ENCODE data around the gene ADORA3.
A peak's percentile ranks its signal among the peaks of the same experiment; 100 is the strongest.

Gene ADORA3

DNA sequence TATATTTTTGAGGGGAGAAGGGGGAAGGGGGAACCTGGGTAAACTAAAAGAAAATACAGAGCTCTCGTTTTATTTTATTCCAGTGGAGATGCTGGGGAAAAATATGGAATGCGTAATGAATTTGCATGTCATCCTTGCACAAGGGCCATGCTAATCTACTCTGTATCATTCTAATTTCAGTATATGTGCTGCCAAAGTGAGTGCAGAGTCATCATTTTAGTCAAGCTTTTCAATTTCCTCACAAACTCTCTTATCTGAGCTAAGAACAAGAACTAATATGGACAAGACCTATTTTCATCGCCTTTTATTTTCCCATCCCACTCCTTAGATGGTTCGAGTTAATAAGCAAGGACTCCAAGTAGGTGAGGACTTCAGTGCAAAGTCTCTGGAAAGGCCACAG is 13.2 kb downstream of the ADORA3 start:
- no peak overlapping the region for H3K9ac ChIP-seq (ENCODE audit: low read depth in 1 of 2, low read length in 2 of 2)
- no peak overlapping the region for H3K4me3 ChIP-seq (ENCODE audit: low read depth in 1 of 2, low read length in 2 of 2)
- H3K27ac ChIP-seq (ENCODE audit: low read depth, low read length) = no peak overlapping the region
- H3K4me1 ChIP-seq (ENCODE audit: control insufficient read depth in 1 of 2, insufficient read depth in 2 of 2, low read length in 2 of 2) = no peaks in the 10 kb centered on the region
- H3K36me3 ChIP-seq (ENCODE audit: control insufficient read depth in 1 of 2, insufficient read depth in 2 of 2, low read length in 2 of 2) = no peaks in the 10 kb centered on the region
- no peaks in the 10 kb centered on the region for H3K9me3 ChIP-seq (ENCODE audit: control insufficient read depth in 1 of 2, low read length in 2 of 2)
- H3K27me3 ChIP-seq (ENCODE audit: control insufficient read depth in 1 of 2, insufficient read depth in 2 of 2, low read length in 2 of 2) = no peaks in the 10 kb centered on the region

DNA sequence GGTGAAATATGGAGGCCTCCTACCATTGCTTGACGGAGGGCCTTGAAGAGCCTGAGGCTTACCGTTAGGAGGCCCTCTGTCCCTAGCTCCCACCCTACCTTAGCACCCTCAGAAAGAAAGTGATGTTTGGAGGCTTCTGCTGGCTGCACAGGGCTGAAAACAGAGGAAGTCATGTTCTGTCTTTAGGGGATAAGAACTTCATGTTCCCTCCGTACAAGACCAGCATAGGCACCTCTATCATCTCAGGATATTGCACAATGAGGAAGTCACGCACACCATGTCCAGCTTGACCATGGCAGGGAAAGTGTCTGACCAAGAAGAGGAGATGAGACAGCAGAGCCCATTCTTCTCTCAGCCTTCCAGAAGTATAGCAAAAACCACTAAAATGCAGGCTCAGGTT is 13.8 kb downstream of the ADORA3 start:
- H3K4me3 ChIP-seq (ENCODE audit: low read depth in 1 of 2, low read length in 2 of 2) = no peak overlapping the region
- no peaks in the 10 kb centered on the region for H3K4me1 ChIP-seq (ENCODE audit: control insufficient read depth in 1 of 2, insufficient read depth in 2 of 2, low read length in 2 of 2)
- no peaks in the 10 kb centered on the region for H3K36me3 ChIP-seq (ENCODE audit: control insufficient read depth in 1 of 2, insufficient read depth in 2 of 2, low read length in 2 of 2)
- no peak overlapping the region for H3K9ac ChIP-seq (ENCODE audit: low read depth in 1 of 2, low read length in 2 of 2)
- no peaks in the 10 kb centered on the region for H3K27me3 ChIP-seq (ENCODE audit: control insufficient read depth in 1 of 2, insufficient read depth in 2 of 2, low read length in 2 of 2)
- H3K9me3 ChIP-seq (ENCODE audit: control insufficient read depth in 1 of 2, low read length in 2 of 2) = no peaks in the 10 kb centered on the region
- peak overlapping the region; percentile 34 for H3K27ac ChIP-seq (ENCODE audit: low read depth, low read length)

DNA sequence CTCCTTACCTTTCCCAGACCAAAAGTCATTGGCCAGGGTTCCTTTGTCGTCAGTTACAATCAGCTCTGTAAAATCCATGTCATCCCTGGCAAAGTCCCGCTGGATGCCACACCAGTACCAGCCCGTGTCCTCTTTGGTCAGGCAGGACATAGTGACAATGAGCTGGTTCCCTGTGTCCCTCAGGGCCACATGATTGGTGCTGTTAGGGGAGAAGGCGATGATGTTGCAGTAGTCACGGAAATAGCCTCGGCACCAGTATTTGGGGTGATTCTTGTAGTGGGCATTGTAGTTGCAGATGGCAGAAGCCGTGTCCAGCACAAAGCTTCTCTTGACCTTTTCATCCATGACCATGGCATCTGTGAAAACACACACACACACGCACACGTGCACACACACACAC is 14.8 kb downstream of the ADORA3 start:
- no peak overlapping the region for H3K27ac ChIP-seq (ENCODE audit: low read depth, low read length)

DNA sequence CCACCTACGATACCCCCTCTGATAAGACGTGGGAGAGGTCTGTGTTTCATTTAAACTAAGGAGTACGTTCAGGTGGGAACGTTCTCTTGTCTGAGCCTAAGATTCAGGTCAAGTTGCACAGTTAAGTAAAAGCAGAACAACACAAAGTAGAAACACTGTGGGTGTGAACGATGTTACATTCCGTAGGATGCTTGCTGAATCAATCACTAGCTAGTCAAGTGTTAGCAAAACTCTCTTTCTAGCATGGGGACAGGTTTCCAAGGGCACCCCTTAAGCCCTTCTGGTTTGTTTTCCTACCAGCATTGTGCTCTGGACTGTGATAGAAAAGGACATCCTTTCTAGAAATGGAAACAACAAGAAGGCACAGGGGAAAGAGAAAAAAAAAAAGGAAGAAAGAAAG is 16.3 kb downstream of the ADORA3 start:
- Histone ChIP-seq H3K27ac (ENCODE audit: low read depth, low read length) (no peak overlapping the region), H3K4me3 (ENCODE audit: low read depth in 1 of 2, low read length in 2 of 2) (no peak overlapping the region), H3K4me1 (ENCODE audit: control insufficient read depth in 1 of 2, insufficient read depth in 2 of 2, low read length in 2 of 2) (no peaks in the 10 kb centered on the region), H3K27me3 (ENCODE audit: control insufficient read depth in 1 of 2, insufficient read depth in 2 of 2, low read length in 2 of 2) (no peaks in the 10 kb centered on the region), H3K36me3 (ENCODE audit: control insufficient read depth in 1 of 2, insufficient read depth in 2 of 2, low read length in 2 of 2) (no peaks in the 10 kb centered on the region), H3K9me3 (ENCODE audit: control insufficient read depth in 1 of 2, low read length in 2 of 2) (no peaks in the 10 kb centered on the region), H3K9ac (ENCODE audit: low read depth in 1 of 2, low read length in 2 of 2) (no peak overlapping the region)

More for the DNA sequence above, 14.8 kb downstream of the ADORA3 start:
- no peaks in the 10 kb centered on the region for H3K9me3 ChIP-seq (ENCODE audit: control insufficient read depth in 1 of 2, low read length in 2 of 2)
- no peaks in the 10 kb centered on the region for H3K27me3 ChIP-seq (ENCODE audit: control insufficient read depth in 1 of 2, insufficient read depth in 2 of 2, low read length in 2 of 2)
- peak overlapping the region in 1 of 2 donors; percentile 16 for H3K9ac ChIP-seq (ENCODE audit: low read depth in 1 of 2, low read length in 2 of 2)
- H3K4me3 ChIP-seq (ENCODE audit: low read depth in 1 of 2, low read length in 2 of 2) = no peak overlapping the region
- no peaks in the 10 kb centered on the region for H3K4me1 ChIP-seq (ENCODE audit: control insufficient read depth in 1 of 2, insufficient read depth in 2 of 2, low read length in 2 of 2)
- no peaks in the 10 kb centered on the region for H3K36me3 ChIP-seq (ENCODE audit: control insufficient read depth in 1 of 2, insufficient read depth in 2 of 2, low read length in 2 of 2)

DNA sequence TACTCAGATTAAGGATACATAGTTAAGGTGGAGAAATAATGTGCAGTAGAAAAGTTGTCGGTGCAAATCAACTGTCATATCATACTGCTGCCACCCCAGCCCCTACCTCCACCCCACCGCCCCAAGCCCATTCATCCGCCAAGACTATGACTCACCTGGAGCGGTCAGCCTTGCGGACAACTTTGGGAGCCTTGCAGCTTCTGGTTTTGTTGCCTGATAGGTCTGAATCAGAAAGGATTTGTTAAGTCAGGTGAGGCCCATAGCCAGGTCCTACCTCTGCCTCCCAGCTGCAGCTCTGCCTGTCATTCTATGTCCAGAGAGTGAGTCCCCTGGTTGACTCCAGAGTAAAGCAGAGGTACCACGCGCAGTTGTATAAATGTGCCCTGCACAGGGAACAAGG is 17.0 kb downstream of the ADORA3 start:
- no peak overlapping the region for H3K27ac ChIP-seq (ENCODE audit: low read depth, low read length)
- H3K27me3 ChIP-seq (ENCODE audit: control insufficient read depth in 1 of 2, insufficient read depth in 2 of 2, low read length in 2 of 2) = no peaks in the 10 kb centered on the region
- H3K9ac ChIP-seq (ENCODE audit: low read depth in 1 of 2, low read length in 2 of 2) = no peak overlapping the region
- no peaks in the 10 kb centered on the region for H3K9me3 ChIP-seq (ENCODE audit: control insufficient read depth in 1 of 2, low read length in 2 of 2)
- H3K36me3 ChIP-seq (ENCODE audit: control insufficient read depth in 1 of 2, insufficient read depth in 2 of 2, low read length in 2 of 2) = no peaks in the 10 kb centered on the region
- H3K4me3 ChIP-seq (ENCODE audit: low read depth in 1 of 2, low read length in 2 of 2) = no peak overlapping the region
- no peaks in the 10 kb centered on the region for H3K4me1 ChIP-seq (ENCODE audit: control insufficient read depth in 1 of 2, insufficient read depth in 2 of 2, low read length in 2 of 2)

DNA sequence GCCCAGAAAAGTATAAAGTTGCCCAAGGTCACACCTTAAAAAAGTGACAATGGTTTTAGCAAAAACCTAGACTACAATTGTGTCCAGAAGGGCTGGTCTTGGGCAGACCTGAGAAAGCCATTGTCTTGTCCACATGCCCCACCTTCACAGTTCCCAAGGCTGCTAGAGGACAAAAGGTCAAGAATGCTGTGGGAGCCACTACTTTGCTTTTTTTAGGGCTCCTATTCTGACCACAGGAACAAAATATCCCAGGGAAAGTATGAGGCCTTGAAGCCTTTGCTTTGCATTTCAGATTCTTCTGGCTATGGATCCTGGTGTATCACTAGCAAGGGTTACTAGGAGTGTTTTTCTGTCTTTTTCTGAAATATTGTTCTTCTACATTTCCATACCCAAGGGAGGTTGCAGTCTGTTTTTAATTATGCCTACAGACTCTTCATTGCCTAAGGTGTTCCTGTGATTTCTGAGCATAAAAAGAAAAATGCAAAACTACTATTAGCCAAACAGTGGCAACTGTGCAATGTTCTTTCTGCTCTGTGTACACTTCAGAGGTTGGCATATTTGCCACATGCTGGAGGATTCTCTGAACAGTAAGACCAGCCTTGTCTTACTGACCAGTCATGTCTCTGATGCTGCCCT is 18.9 kb downstream of the ADORA3 start:
- no peaks in the 10 kb centered on the region for H3K4me1 ChIP-seq (ENCODE audit: control insufficient read depth in 1 of 2, insufficient read depth in 2 of 2, low read length in 2 of 2)
- H3K27me3 ChIP-seq (ENCODE audit: control insufficient read depth in 1 of 2, insufficient read depth in 2 of 2, low read length in 2 of 2) = no peaks in the 10 kb centered on the region
- no peaks in the 10 kb centered on the region for H3K9me3 ChIP-seq (ENCODE audit: control insufficient read depth in 1 of 2, low read length in 2 of 2)
- no peak overlapping the region for H3K4me3 ChIP-seq (ENCODE audit: low read depth in 1 of 2, low read length in 2 of 2)
- H3K27ac ChIP-seq (ENCODE audit: low read depth, low read length) = no peak overlapping the region
- H3K9ac ChIP-seq (ENCODE audit: low read depth in 1 of 2, low read length in 2 of 2) = no peak overlapping the region
- H3K36me3 ChIP-seq (ENCODE audit: control insufficient read depth in 1 of 2, insufficient read depth in 2 of 2, low read length in 2 of 2) = no peaks in the 10 kb centered on the region

DNA sequence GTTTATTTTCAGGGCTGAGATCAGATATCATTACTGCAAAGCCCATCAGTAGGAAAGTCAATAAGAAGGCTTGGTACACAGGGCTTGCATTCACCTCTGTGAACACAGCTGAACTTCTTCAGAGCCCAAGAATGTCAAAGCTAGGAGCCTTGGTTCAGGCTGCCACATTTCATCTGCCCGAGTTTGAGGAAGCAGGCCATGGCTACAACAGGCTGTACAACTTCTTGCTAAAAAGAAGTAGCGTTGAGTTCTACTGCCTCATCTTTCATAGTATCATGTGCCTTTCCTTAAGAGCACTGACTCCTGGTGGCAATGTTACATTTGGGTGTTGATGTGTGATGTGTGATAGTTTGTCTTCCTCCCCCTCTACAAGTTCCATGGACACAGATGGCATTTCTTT is 19.6 kb downstream of the ADORA3 start:
- H3K4me3 ChIP-seq (ENCODE audit: low read depth in 1 of 2, low read length in 2 of 2) = no peak overlapping the region
- no peaks in the 10 kb centered on the region for H3K9me3 ChIP-seq (ENCODE audit: control insufficient read depth in 1 of 2, low read length in 2 of 2)
- H3K27ac ChIP-seq (ENCODE audit: low read depth, low read length) = no peak overlapping the region
- no peak overlapping the region for H3K9ac ChIP-seq (ENCODE audit: low read depth in 1 of 2, low read length in 2 of 2)
- H3K36me3 ChIP-seq (ENCODE audit: control insufficient read depth in 1 of 2, insufficient read depth in 2 of 2, low read length in 2 of 2) = no peaks in the 10 kb centered on the region
- H3K4me1 ChIP-seq (ENCODE audit: control insufficient read depth in 1 of 2, insufficient read depth in 2 of 2, low read length in 2 of 2) = no peaks in the 10 kb centered on the region
- no peaks in the 10 kb centered on the region for H3K27me3 ChIP-seq (ENCODE audit: control insufficient read depth in 1 of 2, insufficient read depth in 2 of 2, low read length in 2 of 2)

DNA sequence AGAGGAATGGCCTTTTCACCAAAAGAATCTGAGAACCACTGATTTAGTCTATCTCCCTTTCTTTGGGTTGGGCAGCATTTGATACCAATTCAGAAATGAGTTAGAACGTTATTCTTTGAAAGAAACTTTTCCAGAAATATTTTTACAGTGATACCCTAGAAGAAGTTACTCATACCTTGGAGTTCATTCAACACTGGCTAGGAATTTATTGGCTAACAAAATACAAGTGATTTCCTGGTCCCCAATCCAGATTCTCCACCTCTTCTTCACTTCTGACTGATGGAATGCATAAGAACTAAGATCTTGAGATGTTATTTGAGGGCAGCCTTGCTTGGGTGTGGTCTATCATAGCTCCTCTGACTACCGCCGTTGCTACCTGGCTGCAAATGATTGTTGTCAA is 20.3 kb downstream of the ADORA3 start:
- Histone ChIP-seq H3K27ac (ENCODE audit: low read depth, low read length) (no peak overlapping the region), H3K36me3 (ENCODE audit: control insufficient read depth in 1 of 2, insufficient read depth in 2 of 2, low read length in 2 of 2) (no peaks in the 10 kb centered on the region)

DNA sequence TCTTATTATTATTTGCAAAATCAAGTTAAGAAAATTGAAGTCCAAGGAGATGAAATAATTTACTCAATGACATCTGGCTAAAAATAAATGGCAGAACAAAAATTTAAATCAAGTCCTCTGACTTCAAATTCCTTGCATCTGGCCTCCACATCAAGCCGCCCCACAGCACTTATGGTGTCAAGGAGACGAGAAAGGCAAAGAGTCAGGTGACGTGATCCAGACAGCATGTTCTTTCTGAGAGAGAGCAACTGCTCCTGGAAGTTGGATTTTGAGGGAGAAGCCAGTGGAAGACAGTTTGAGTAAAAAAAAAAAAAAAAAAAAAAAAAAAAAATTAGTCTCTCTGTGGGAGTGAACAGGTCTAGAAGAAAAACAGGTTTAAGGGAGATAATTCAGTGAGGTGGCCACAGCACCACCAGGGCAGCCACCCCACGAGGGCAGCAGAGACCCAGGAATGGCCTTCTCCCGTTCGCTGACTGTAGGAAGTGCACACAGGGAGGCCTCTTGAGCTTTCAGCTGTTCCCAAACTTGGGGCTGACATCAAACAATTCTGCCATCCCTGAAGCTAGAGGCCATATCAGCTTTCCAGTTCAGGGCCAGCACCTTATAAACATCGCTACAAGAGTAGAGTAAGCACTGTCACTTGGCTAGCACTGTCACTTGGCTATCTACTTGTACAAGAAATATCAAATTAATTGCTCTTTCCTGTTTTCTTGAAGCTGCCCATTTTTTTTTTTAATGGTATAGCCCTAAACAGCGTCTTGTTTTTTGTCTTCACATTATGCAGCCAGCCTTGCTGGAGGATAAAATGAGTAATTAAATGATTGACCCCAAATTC is 21.8 kb downstream of the ADORA3 start:
- Histone ChIP-seq H3K9ac (ENCODE audit: low read depth in 1 of 2, low read length in 2 of 2) (no peak overlapping the region), H3K4me1 (ENCODE audit: control insufficient read depth in 1 of 2, insufficient read depth in 2 of 2, low read length in 2 of 2) (peaks cover 6% of the 10 kb centered on the region in 2 donors), H3K27me3 (ENCODE audit: control insufficient read depth in 1 of 2, insufficient read depth in 2 of 2, low read length in 2 of 2) (no peaks in the 10 kb centered on the region), H3K27ac (ENCODE audit: low read depth, low read length) (no peak overlapping the region), H3K4me3 (ENCODE audit: low read depth in 1 of 2, low read length in 2 of 2) (no peak overlapping the region), H3K36me3 (ENCODE audit: control insufficient read depth in 1 of 2, insufficient read depth in 2 of 2, low read length in 2 of 2) (no peaks in the 10 kb centered on the region), H3K9me3 (ENCODE audit: control insufficient read depth in 1 of 2, low read length in 2 of 2) (no peaks in the 10 kb centered on the region)

More for the DNA sequence above, 20.3 kb downstream of the ADORA3 start:
- Histone ChIP-seq H3K9me3 (ENCODE audit: control insufficient read depth in 1 of 2, low read length in 2 of 2) (no peaks in the 10 kb centered on the region), H3K4me3 (ENCODE audit: low read depth in 1 of 2, low read length in 2 of 2) (no peak overlapping the region), H3K27me3 (ENCODE audit: control insufficient read depth in 1 of 2, insufficient read depth in 2 of 2, low read length in 2 of 2) (no peaks in the 10 kb centered on the region), H3K9ac (ENCODE audit: low read depth in 1 of 2, low read length in 2 of 2) (no peak overlapping the region), H3K4me1 (ENCODE audit: control insufficient read depth in 1 of 2, insufficient read depth in 2 of 2, low read length in 2 of 2) (no peaks in the 10 kb centered on the region)

DNA sequence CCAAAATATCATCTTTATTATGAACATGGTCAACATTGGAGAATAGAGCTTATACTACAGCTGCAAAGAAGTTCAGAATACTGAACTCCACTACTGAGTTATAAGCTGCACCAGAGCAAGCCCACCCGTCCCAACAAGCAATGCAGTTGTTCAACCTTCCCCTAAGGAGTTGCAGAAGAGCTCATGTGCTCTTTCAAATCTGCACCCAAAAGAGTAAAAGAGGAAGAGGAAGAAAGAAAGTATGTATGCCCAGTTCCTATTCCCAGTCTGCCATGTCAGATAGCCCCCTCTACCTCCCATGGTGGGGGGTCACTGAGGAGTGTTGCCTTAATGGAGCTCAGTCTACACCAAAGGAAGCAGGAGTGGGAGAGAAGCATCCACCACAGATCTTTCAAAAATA is 22.8 kb downstream of the ADORA3 start:
- Histone ChIP-seq H3K27me3 (ENCODE audit: control insufficient read depth in 1 of 2, insufficient read depth in 2 of 2, low read length in 2 of 2) (no peaks in the 10 kb centered on the region), H3K9me3 (ENCODE audit: control insufficient read depth in 1 of 2, low read length in 2 of 2) (no peaks in the 10 kb centered on the region), H3K9ac (ENCODE audit: low read depth in 1 of 2, low read length in 2 of 2) (no peak overlapping the region), H3K4me3 (ENCODE audit: low read depth in 1 of 2, low read length in 2 of 2) (no peak overlapping the region), H3K36me3 (ENCODE audit: control insufficient read depth in 1 of 2, insufficient read depth in 2 of 2, low read length in 2 of 2) (no peaks in the 10 kb centered on the region), H3K27ac (ENCODE audit: low read depth, low read length) (no peak overlapping the region), H3K4me1 (ENCODE audit: control insufficient read depth in 1 of 2, insufficient read depth in 2 of 2, low read length in 2 of 2) (peaks cover 6 to 8% of the 10 kb centered on the region in 2 donors)

Measured in duodenal mucosa (tissue), 2 donors.